Ascending aorta (tissue), 2 donors: ENCODE data around the gene KLHL28. TPM values are rescaled to one million over a fixed set of nuclear protein-coding genes. Genes with fewer than 3 reads are reported as not detected.

Experiments
- DNase-seq, 2 donors: peaks; one replicate each; pipeline ENCODE4 v3.0.0-alpha.2; 2019; ENCODE audit warnings: low spot score in 2 of 2
- H3K27ac ChIP-seq, 2 donors: fragments of 200-600 bp; sonication (generic); one replicate each; pipeline ENCODE4 v1.5.1; 2016 to 2017; ENCODE audit warnings: mild to moderate bottlenecking in 1 of 2
- H3K27me3 ChIP-seq: fragments of 200-600 bp; sonication (generic); one replicate; pipeline ENCODE4 v1.5.1; 2017
- H3K36me3 ChIP-seq, 2 donors: fragments of 200-600 bp; sonication (generic); one replicate each; pipeline ENCODE4 v1.5.1; 2016
- H3K4me1 ChIP-seq, 2 donors: fragments of 200-600 bp; sonication (generic); one replicate each; pipeline ENCODE4 v1.5.1; 2016 to 2017; ENCODE audit warnings: mild to moderate bottlenecking in 1 of 2
- H3K4me3 ChIP-seq, 2 donors: fragments of 200-600 bp; sonication (generic); one replicate each; pipeline ENCODE4 v1.5.1; 2016 to 2017; ENCODE audit warnings: mild to moderate bottlenecking in 1 of 2
- H3K9me3 ChIP-seq, 2 donors: fragments of 200-600 bp; sonication (generic); one replicate each; pipeline ENCODE4 v1.5.1; 2016
- CTCF ChIP-seq, 3 experiments: fragments of 200-600 bp in 2 of 3; fragments of 450-650 bp in 1 of 3; sonication (generic) in 2 of 3; IDR thresholded peaks; one replicate each; pipeline ENCODE4 v1.5.1; 2016 to 2019; ENCODE audit warnings: antibody characterized with exemption in 3 of 3, mild to moderate bottlenecking in 1 of 3, moderate library complexity in 1 of 3
- intact Hi-C: fragments of 100-400 bp; cut with DNase I; formaldehyde crosslinking; loops from one replicate; pipeline ENCODE4 v1.15.1; 2023
- total RNA-seq: library from RNA; depleted of rRNA; stranded (reverse); fragments of >200 nt; gene quantifications from one replicate; pipeline ENCODE4 v1.1.0, GENCODE V29; 2016

Gene KLHL28
- total RNA-seq, 1 donor from 2014 or later: 6.1 TPM

GRCh38 chr14:44979273-44979672 is 17.5 kb upstream of the KLHL28 start:
- no peak for TF ChIP-seq CTCF (IDR thresholded peaks at IDR 0.05)
- Histone ChIP-seq H3K27me3 (no peaks in the 10 kb centered on the region), H3K36me3 (no peaks in the 10 kb centered on the region), H3K4me1 (no peaks in the 10 kb centered on the region), H3K9me3 (no peaks in the 10 kb centered on the region), H3K27ac (no peak overlapping the region), H3K4me3 (no peak overlapping the region)
- DNase-seq: no peak
- intact Hi-C loops: no loop called here

DNA sequence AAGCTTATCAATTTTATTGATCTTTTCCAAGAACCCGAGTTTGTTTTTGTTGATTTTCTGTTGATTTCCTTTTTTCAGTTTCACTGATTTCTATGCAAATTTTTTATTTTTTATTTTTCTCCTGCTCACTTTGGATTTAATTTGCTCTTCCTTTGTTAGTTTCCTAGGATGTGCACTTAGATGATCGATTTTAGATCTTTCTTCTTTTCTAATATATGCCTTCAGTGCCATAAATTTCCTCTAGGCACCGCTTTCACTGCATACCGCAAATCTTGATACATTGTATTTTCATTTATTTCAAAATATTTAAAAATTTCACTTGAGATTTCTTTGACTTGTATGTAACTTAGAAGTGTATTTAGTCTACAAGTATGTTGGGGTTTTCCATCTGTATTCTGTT is 9.7 kb upstream of the KLHL28 start:
- no peak for TF ChIP-seq CTCF (IDR thresholded peaks at IDR 0.05)
- H3K27ac ChIP-seq: no peak overlapping the region
- intact Hi-C loops: no loop called here

GRCh38 chr14:44970907-44971306 is 9.2 kb upstream of the KLHL28 start:
- Histone ChIP-seq H3K36me3 (peaks cover 0 to 7% of the 10 kb centered on the region in 2 donors), H3K27me3 (no peaks in the 10 kb centered on the region), H3K27ac (no peak overlapping the region), H3K4me3 (no peak overlapping the region), H3K9me3 (peaks cover 0 to 6% of the 10 kb centered on the region in 2 donors), H3K4me1 (peaks cover 4 to 15% of the 10 kb centered on the region in 2 donors)
- intact Hi-C loops: no loop called here
- no peak for TF ChIP-seq CTCF (IDR thresholded peaks at IDR 0.05)
- DNase-seq: no peak

More for the DNA sequence above, 9.7 kb upstream of the KLHL28 start:
- H3K4me1 ChIP-seq: peaks cover 4 to 9% of the 10 kb centered on the region in 2 donors
- DNase-seq: no peak
- no peaks in the 10 kb centered on the region for H3K27me3 ChIP-seq
- no peak overlapping the region for H3K4me3 ChIP-seq
- peaks cover 0 to 7% of the 10 kb centered on the region in 2 donors for H3K36me3 ChIP-seq
- H3K9me3 ChIP-seq: peaks cover 0 to 6% of the 10 kb centered on the region in 2 donors

- no peak overlapping the region for H3K27ac ChIP-seq
- intact Hi-C loops: no loop called here
- peaks cover 0 to 6% of the 10 kb centered on the region in 2 donors for H3K9me3 ChIP-seq
- peaks cover 0 to 7% of the 10 kb centered on the region in 2 donors for H3K36me3 ChIP-seq
- no peak overlapping the region for H3K4me3 ChIP-seq
- H3K4me1 ChIP-seq: peaks cover 4 to 16% of the 10 kb centered on the region in 2 donors
- H3K27me3 ChIP-seq: no peaks in the 10 kb centered on the region
- no peak for DNase-seq
- no peak for TF ChIP-seq CTCF (IDR thresholded peaks at IDR 0.05)
Measured at GRCh38 chr14:44968714-44969113, 7.0 kb upstream of the KLHL28 start.

DNA sequence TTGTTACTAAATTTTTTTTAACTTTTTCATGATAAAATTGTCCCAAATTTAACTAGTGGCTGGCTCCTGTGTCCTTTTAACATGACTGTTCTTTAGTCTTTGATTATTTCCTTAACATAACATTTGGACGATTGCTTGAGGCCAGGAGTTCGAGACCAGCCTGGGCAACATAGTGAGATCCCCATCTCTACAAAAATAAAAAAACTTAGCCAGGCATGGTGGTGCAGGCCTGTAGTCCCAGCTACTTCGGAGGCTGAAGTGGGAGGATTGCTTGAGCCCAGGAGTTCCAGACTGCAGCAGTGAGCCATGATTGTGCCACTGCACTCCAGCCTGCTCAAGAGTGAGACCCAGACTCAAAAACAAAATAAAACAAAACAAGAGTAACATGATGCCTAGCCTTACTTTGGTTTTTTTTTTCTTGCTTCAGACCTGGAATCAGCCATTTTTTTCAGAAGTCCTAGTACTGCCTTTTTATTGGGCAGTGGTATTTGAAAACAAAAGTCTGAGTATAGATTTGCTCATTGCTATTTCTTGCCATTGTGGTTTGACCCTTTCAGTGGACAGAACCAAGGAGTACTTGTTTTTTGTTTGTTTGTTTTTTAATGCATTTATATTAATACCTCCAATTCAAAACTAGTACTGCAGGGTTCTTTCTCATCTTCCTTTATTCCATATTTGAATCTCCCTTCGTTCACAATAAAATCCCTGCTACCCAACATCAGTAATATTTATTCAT is 5.0 kb upstream of the KLHL28 start:
- peaks cover 4 to 16% of the 10 kb centered on the region in 2 donors for H3K4me1 ChIP-seq
- intact Hi-C loops: no loop called here

More for the DNA sequence above, 5.0 kb upstream of the KLHL28 start:
- Histone ChIP-seq H3K4me3 (peak overlapping the region; percentile 30 to 96), H3K36me3 (peaks cover 0 to 7% of the 10 kb centered on the region in 2 donors), H3K9me3 (peaks cover 0 to 6% of the 10 kb centered on the region in 2 donors), H3K27me3 (no peaks in the 10 kb centered on the region), H3K27ac (no peak overlapping the region)
- TF ChIP-seq CTCF (IDR thresholded peaks at IDR 0.05): no peak
- DNase-seq: no peak
